GM12873 (cell line): ENCODE data around the gene DHCR24.

Experiments
- CTCF ChIP-seq: IDR thresholded peaks from 2 replicates; pipeline ENCODE4 v1.5.1; 2012; ENCODE audit warnings: low read depth, mild to moderate bottlenecking, moderate library complexity, low read length, control low read depth; ENCODE audit not compliant: insufficient read depth; ENCODE audit errors: missing control alignments

The DHCR24 gene

GRCh38 chr1:54866801-54867716 is 19.9 kb downstream of the DHCR24 start:
- no peak for TF ChIP-seq CTCF

GRCh38 chr1:54865238-54866073 is 21.5 kb downstream of the DHCR24 start:
- TF ChIP-seq CTCF, result no peak

GRCh38 chr1:54864460-54865208 is 22.4 kb downstream of the DHCR24 start:
- no peak for TF ChIP-seq CTCF

- TF ChIP-seq CTCF, result no peak
Measured at GRCh38 chr1:54863267-54863665, 23.7 kb downstream of the DHCR24 start.

GRCh38 chr1:54861070-54861761 is 25.8 kb downstream of the DHCR24 start:
- TF ChIP-seq CTCF, result no peak

- no peak for TF ChIP-seq CTCF
Measured at GRCh38 chr1:54859700-54860391, 27.1 kb downstream of the DHCR24 start.
